ENCODE measurements around the gene C18orf63. TPM values are rescaled to one million over a fixed set of nuclear protein-coding genes. Genes with fewer than 3 reads are reported as not detected.

The C18orf63 gene
- total and polyA plus RNA-seq, 11 donors = not detected

GRCh38 chr18:74289137-74289536, 26.5 kb upstream of the C18orf63 start:
- TF ChIP-seq POLR2A (IDR thresholded peaks at IDR 0.05) = no peak
- Histone ChIP-seq H3K4me3 (no peak overlapping the region), H3K4me1 (peaks cover 0 to 59% (median 39%) of the 10 kb centered on the region in 12 donors), H3K36me3 (no peaks in the 10 kb centered on the region), H3K27ac (peak overlapping the region in 11 of 12 donors; percentile 13 to 89 (median 55)), H3K27me3 (no peaks in the 10 kb centered on the region), H3K9me3 (no peaks in the 10 kb centered on the region)
- no peak for ATAC-seq
- 58 to 67% (median 63%) methylated on average over 3 of the region's 3 CpGs for WGBS, 4 donors
- DNase-seq = no peak
- intact Hi-C loops (cut with DNase I) = no loop called here

GRCh38 chr18:74290021-74290420, 25.6 kb upstream of the C18orf63 start:
- H3K27ac ChIP-seq = peak overlapping the region in 6 of 12 donors; percentile 11 to 89 (median 54)
- intact Hi-C loops (cut with DNase I) = loop anchor here in 3 of 10 donors (5.0 to 10.0 kb wide), 3 partner anchors 33 to 45 kb away; no protein-coding TSS in a partner anchor
- no peak for ATAC-seq
- DNase-seq = no peak
- no peaks in the 10 kb centered on the region for H3K9me3 ChIP-seq
- no peak for TF ChIP-seq POLR2A (IDR thresholded peaks at IDR 0.05)
- TF ChIP-seq CTCF (IDR thresholded peaks at IDR 0.05) = no peak
- WGBS, 4 donors = 87 to 94% (median 92%) methylated on average over 7 of the region's 7 CpGs
- H3K4me3 ChIP-seq = peak overlapping the region in 2 of 12 donors; percentile 65 to 92
- H3K4me1 ChIP-seq = peaks cover 0 to 50% (median 31%) of the 10 kb centered on the region in 12 donors
- no peaks in the 10 kb centered on the region for H3K27me3 ChIP-seq
- H3K36me3 ChIP-seq = no peaks in the 10 kb centered on the region

- no peaks in the 10 kb centered on the region for H3K27me3 ChIP-seq
- no peaks in the 10 kb centered on the region for H3K36me3 ChIP-seq
- intact Hi-C loops (cut with DNase I) = loop anchor here in 3 of 10 donors (5.0 to 10.0 kb wide), 3 partner anchors 34 to 46 kb away; no protein-coding TSS in a partner anchor
- no peaks in the 10 kb centered on the region for H3K9me3 ChIP-seq
- ATAC-seq (peak in 2 of 4 donors; percentile 10 to 18), DNase-seq (peak in 1 of 5 donors; percentile 51)
- peak overlapping the region in 10 of 12 donors; percentile 35 to 89 (median 73) for H3K27ac ChIP-seq
- 11 to 33% (median 18%) methylated on average over 14 to 57 of the region's 57 CpGs for WGBS, 4 donors
- TF ChIP-seq CTCF (IDR thresholded peaks at IDR 0.05) = peak in 3 of 12 donors; percentile 23 to 36 (median 24)
- no peak for TF ChIP-seq POLR2A (IDR thresholded peaks at IDR 0.05)
- H3K4me3 ChIP-seq = peak overlapping the region; percentile 65 to 96 (median 87)
- H3K4me1 ChIP-seq = peaks cover 0 to 41% (median 23%) of the 10 kb centered on the region in 12 donors
Measured at GRCh38 chr18:74290794-74291471, 24.7 kb upstream of the C18orf63 start.

- Histone ChIP-seq H3K9me3 (no peaks in the 10 kb centered on the region), H3K27ac (peak overlapping the region in 11 of 12 donors; percentile 35 to 89 (median 72)), H3K4me1 (peaks cover 0 to 40% (median 23%) of the 10 kb centered on the region in 12 donors), H3K4me3 (peak overlapping the region; percentile 65 to 96 (median 87)), H3K36me3 (no peaks in the 10 kb centered on the region), H3K27me3 (no peaks in the 10 kb centered on the region)
- no peak for ATAC-seq
- DNase-seq = peak in 1 of 5 donors; percentile 40
- WGBS, 4 donors = 0 to 1% (median 1%) methylated on average over 4 to 30 of the region's 30 CpGs
- TF ChIP-seq POLR2A (IDR thresholded peaks at IDR 0.05) (no peak), CTCF (IDR thresholded peaks at IDR 0.05) (no peak)
- intact Hi-C loops (cut with DNase I) = loop anchor here in 3 of 10 donors (5.0 to 10.0 kb wide), 3 partner anchors 34 to 47 kb away; no protein-coding TSS in a partner anchor
Measured at GRCh38 chr18:74291472-74291770, 24.2 kb upstream of the C18orf63 start.
